Left renal cortex interstitium (tissue), 4 donors: ENCODE measurements around the gene CADPS. TPM values are rescaled to one million over a fixed set of nuclear protein-coding genes. Genes with fewer than 3 reads are reported as not detected.

Source experiments
- DNase-seq, 4 donors: peaks; one replicate each; pipeline ENCODE4 v3.0.0-alpha.2; 2013; ENCODE audit warnings: low read depth in 4 of 4, low spot score in 2 of 4, missing footprints in 1 of 4
- polyA plus RNA-seq, 4 donors: library from polyadenylated mRNA; unstranded; fragments of 120-200 nt; gene quantifications; one replicate each; pipeline ENCODE4 v1.2.1, GENCODE V29; 2013; ENCODE audit not compliant: insufficient read length in 4 of 4

Gene CADPS
- polyA plus RNA-seq, 4 donors, result 1.0 to 2.9 (median 1.3) TPM

DNA sequence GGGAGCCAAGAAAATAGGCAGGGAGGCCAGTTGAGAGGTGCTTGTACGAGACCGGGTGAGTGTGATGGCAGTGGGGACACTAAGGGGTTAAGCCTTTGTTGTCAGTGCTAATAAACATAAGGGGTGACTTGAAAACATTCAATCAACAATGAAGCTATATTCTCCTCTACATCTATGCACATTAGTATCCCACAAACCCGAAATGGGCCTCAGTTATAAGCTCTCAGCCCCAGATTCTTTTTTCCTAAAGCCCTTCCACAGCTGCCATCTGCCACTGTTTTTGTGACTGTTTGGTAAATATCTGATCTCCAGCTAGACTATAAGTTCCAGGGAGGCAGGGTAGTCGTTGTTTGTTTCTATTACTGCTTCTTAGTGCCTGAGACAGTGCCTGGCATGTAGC is 118.2 kb downstream of the CADPS start:
- DNase-seq, result no peak

- DNase-seq, result no peak
Observed at GRCh38 chr3:62755285-62755684, 119.9 kb downstream of the CADPS start.

- no peak for DNase-seq
Observed at GRCh38 chr3:62749657-62750056, 125.6 kb downstream of the CADPS start.

- no peak for DNase-seq
Observed at GRCh38 chr3:62749130-62749529, 126.1 kb downstream of the CADPS start.

- DNase-seq, result no peak
Observed at GRCh38 chr3:62737449-62737848, 137.8 kb downstream of the CADPS start.

DNA sequence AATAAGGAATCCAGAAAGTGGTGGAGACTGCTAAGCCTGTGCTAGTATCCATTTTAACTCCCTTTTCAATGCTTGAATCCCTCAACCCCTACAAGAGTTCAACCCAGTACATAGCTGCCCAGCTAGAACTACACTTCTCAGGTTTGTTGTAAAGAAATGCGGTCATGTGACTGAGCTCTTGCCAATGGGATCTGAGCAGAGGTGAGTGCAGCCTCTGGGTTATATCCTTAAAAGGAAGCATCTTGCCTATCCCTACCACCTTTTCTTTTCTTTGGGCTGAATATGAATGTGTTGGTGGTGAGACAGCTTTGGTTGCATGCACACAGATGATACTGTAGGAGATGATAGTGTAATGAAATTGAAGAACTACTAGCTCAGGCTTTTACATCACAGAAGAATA is 139.7 kb downstream of the CADPS start:
- no peak for DNase-seq

DNA sequence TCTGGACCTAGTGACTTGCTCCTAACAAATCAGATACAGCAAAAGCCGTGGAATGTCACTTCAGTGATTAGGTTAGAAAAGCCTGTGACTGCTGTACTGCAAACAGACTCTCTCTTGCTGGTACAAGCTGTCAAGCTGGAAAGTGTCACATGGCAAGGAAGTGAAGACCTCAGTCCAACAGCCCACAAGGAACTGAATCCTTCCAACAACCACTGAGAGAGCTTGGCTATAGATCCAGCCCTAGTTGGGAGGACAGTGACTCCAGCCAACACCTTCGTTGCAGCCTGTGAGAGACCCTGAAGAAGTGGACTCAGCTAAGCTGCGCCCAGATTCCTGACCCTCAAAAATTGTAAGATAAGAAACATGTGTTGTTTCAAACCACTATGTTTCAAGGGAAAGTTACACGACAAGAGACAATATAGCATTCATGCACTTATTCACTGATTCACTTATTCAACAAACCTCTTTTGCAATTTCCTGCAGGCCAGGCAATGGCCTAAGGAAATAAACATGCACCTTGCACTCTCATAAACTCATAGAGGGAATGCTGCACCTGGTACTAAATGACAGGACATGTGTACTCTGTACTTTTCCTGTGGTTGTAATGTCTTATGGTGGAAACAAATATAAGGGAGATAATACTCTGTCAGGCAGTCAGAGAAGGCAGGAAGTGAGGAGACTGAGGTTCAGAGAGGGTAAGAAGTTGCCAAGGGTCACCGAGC is 142.9 kb downstream of the CADPS start:
- no peak for DNase-seq

DNA sequence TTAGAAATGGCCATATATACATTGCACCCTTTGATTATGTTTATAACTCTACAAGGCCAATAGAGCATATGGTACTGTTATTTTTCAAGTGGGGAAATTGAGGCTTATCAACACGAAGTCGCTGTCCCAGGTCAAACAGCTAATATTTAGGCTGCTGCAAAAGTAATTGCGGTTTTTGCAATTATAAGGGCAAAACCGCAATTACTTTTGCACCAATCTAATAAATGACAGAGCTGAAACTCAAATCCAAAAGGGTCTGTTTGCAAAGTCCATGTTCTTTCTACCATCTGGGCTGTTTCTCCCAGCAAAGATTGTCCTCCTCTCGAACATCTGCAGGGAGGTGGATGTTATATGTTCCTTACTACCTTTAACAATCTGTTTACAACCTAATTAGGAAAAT is 147.2 kb downstream of the CADPS start:
- no peak for DNase-seq

DNA sequence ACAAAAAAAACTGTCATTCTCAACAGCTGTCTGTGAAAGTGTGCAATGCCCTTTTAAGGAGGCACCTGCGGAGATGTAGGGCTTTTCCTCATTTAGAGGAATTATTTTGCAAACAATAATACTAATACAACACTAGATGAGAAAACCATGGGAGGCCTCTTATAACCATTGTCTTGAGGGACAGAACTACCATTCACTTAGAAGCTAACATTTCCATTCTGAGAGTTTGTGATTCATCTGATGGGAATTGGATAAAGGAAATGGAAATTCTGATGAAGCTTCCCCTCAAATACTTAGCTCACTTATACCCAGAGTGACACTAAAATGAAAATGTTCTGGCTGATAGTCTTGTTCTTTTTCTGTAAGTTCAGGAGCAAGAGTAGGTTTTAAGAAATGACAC is 147.7 kb downstream of the CADPS start:
- no peak for DNase-seq

DNA sequence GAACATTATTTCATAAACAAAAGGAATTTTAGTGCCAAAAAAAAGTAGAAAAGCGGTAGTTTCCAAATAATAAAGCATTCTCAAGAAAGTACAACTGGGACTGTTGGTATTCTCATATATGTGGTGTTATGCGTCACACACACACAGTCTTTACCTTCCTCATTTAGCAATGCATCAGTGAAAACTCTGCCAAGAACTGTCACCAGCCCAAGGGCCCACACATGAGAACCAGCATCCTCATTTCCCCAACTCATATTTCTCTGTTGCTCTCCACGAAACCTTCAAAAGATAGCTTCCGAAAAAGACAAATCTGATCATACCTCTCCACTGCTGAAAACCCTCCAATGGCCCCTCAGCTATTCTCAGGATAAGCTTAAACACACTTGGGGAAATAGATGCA is 150.7 kb downstream of the CADPS start:
- DNase-seq, result no peak

DNA sequence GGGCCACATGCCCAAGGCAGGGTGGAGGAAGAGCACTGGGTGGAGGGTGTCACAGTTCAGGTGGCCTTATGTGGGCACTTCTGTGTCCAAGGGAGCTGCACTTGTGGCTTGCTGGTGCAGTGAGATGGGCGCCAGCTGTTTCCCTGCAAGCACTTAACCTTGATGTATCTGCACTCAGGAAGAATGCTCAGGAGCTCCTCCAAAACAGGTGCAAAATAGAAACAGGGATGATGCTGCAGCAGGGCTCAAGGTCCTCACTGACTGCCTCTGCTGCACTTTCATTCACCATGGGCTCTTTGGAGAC is 151.3 kb downstream of the CADPS start:
- DNase-seq, result no peak

GRCh38 chr3:62723166-62723913 is 151.9 kb downstream of the CADPS start:
- peak in 1 of 4 donors; percentile 8 for DNase-seq

DNA sequence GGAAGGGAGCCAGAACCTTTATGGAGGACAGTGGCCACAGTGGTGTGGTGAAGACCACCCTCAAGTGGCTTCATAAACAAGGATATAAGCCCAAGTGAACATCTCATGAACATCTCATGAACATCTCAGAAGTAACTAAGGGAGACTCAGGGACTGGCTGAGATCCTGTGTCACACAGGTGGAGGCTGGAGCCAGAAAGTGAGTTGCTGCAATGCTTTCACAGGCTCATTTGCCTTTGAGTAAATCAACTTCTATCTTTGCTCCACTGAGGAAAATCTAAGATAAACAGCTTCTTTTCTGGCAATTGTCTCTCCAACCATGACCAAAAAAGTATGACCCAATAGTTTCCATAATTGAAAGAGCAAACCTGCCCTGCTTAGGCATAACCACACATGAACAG is 152.9 kb downstream of the CADPS start:
- no peak for DNase-seq

GRCh38 chr3:62718515-62719320 is 156.5 kb downstream of the CADPS start:
- no peak for DNase-seq

DNA sequence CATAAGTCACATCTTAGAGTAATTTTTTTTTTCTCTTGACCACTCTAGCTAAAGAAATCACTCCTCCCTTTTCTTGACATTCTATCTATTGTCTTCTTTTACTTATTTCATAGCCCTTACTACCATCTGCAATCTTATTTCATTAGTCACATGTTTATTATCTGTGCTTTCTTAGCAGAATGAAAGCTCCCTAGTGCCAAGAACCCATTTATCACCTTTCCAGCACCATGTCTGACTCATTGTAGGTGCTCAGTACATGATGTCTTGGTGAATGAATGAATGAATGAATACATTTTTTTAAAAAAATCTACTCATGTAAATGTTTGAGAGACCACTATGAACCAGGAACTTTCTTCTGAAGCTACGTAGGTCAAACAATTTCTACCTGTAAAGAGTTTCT is 157.2 kb downstream of the CADPS start:
- DNase-seq, result no peak

DNA sequence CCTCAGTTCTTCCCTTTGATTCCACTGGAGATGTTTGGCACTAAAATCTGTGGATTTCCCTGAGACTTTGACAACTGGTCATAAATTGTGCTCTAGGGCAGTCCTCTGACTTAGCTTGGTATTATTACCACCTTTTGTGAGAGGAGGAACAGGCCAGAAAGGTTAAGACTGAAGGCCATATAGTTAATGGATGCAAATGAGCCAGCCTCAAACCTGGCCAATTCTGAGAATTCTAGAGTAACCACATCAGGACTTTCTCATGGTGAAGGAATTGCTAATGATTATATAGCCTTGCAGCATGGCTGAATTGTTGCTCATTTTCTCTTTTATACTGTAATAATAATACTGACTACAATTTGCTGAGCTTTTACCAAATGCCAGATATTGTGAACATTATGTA is 162.5 kb downstream of the CADPS start:
- no peak for DNase-seq

GRCh38 chr3:62710751-62711150 is 164.5 kb downstream of the CADPS start:
- no peak for DNase-seq

DNA sequence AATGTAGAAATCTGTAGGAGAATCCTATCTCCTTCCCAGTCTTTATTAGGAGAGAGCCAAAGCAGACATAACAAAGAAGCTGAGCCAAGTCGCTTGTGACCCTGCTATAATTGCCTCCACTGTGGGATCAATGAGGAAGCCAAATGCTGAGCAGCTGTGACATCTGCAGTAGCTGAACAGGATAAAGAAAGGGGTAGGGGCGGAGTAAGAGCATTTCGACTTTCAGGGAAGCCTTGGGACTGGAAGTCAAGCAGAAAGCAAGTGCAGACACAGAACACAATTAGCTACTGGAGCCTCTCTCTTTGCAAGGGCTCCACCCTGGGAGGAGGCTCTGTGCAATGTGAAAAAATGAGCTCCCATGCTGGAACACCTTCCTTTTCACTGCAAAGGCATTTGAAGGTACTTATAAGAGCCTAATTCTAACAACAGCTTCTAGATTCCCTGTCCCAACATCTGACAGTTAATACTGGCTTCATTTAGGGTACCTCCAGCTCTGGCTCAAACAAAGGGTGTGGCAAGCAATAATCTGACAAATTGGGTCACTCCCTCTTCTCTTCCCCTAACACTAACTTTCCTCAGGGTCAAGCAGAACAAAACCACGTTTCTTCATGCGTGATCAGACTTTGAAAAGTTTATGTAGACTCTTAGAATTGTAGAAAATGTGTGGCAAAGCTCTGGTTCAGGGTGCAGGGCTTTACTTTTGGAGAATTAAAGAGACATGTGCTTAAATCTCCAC is 166.4 kb downstream of the CADPS start:
- DNase-seq, result no peak

DNA sequence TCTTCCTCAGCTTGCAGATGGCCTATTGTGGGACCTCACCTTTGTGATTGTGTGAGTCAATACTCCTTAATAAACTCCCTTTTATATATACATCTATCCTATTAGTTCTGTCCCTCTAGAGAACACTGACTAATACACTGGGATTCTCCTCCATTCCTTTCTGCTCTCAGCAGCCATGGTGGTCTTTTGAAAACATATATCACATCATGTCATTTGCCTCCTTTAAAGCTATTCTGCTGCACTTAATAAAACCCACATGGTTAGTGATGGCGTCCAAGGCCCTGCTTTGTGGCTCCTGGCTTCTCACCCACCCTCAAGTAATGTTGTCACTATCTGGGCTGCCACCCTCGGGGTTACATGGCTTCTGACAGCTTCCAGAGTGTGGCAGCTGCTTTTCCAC is 169.5 kb downstream of the CADPS start:
- no peak for DNase-seq

- DNase-seq, result no peak
Observed at GRCh38 chr3:62703451-62704167, 171.6 kb downstream of the CADPS start.
